Posterior cingulate gyrus (tissue), 11 donors: Measurements from ENCODE around the gene RALGPS1.
A peak's percentile ranks its signal among the peaks of the same experiment; 100 is the strongest.

Experiments used
- DNase-seq, 10 donors: peaks; one replicate each; pipeline versions ENCODE4 v3.0.0 to v3.0.0-alpha.2; 2020 to 2021; ENCODE audit warnings: mixed read lengths in 3 of 10
- intact Hi-C: fragments of 100-400 bp; cut with DNase I; formaldehyde crosslinking; loops from one replicate; pipeline ENCODE4 v1.15.1; 2023

RALGPS1 gene

DNA sequence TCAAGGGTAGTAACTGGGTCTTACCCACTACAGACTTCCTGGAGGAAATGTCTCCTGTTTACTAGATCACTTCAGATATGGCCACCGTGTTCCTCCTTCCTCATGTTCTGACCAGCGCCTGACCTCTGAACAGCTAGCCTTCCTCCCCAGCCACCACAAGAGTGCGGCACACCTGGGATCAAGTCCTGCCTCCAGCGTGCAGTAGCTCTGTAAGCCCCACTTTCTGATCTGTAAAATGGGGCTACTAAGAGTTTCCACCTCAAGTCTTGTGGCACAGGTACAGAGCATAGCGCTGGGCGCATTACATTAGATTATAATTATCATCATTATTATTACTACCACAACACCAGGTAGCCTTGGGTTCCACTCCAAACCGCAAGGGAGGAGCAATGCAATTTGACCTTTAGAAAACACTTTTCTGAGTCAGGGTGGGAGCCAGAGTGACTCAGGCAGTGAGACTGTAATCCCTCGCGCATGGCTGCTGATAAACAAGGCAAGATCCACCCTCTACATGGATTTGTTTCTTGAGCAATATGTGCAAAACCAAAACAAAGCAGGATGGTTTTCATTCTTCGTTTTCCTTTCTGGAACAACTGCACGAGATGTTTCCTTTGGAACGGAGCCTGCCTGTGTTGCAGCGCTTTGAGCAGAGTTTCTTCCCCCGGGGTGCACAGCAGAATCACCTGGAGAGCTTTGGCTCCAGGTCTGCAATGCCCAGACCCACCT is 272.8 kb downstream of the RALGPS1 start:
- DNase-seq = peak in 3 of 10 donors; percentile 3 to 62 (median 39)
- intact Hi-C loops = loop anchor here (10.0 kb wide), 1 partner anchor 63 kb away; the partner anchor contains the start of gene ANGPTL2

DNA sequence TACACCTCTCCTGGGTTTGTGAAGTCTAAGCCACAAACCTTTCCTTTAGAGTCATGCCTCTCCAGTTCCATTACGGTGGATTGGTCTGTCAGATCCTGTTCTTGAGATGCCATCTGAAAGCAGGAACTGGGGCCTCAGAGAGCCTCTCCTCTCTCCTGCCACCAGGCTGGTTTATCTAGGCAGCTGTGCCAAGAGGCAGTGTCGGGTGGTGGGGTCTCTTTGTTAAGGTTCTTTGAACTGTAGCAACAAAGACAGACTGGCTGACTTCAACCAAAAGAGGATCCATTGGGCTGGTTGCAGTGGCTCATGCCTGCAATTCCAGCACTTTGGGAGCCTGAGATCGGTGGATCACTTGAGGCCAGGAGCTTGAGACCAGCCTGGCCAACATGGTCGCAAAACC is 273.8 kb downstream of the RALGPS1 start:
- intact Hi-C loops = loop anchor here (10.0 kb wide), 1 partner anchor 64 kb away; the partner anchor contains the start of gene ANGPTL2
- peak in 2 of 10 donors; percentile 8 to 47 for DNase-seq

DNA sequence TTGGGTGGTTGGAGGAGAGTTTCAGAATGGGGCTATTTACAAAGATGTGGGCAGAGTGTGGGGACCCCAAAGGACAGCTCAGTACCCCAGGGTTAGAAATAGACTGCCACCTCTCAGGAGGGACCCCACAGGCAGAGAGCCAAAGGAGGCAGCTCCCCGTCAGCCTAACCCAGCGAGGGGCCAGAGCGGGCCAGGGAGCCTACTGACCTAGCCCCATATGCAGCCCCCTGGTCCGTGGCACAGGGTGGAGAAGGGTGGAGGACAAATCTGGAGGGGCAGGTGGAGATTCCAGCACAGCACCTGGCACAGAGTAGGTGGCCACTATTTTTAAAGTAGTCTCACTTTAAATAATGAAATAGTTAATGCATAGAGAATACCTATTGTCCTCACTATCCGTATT is 275.0 kb downstream of the RALGPS1 start:
- intact Hi-C loops = loop anchor here (10.0 kb wide), 1 partner anchor 65 kb away; the partner anchor contains the start of gene ANGPTL2

DNA sequence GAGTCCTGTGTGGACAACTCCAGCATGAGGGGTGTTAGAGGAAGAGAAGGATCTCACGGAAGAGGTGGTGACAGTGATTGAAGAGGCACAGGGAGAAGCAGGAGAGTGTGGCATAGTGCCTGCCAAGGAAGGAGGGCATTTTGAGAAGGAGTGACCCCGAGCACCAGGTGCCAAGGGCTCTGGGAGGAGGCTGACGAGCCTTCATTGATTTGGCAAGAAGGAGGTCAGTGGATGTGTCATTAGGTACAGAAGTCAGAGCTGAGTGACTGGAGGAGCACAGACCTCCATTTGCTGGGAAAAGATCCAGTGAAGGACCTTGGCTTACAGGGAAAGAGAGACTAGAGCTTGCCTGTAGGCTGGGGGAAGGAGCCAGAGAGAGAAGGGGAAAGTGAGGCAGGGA is 278.2 kb downstream of the RALGPS1 start:
- DNase-seq = peak in 1 of 10 donors; percentile 2
- intact Hi-C loops = no loop called here

More for the DNA sequence above, 275.0 kb downstream of the RALGPS1 start:
- DNase-seq = peak in 4 of 10 donors; percentile 8 to 67 (median 40)

DNA sequence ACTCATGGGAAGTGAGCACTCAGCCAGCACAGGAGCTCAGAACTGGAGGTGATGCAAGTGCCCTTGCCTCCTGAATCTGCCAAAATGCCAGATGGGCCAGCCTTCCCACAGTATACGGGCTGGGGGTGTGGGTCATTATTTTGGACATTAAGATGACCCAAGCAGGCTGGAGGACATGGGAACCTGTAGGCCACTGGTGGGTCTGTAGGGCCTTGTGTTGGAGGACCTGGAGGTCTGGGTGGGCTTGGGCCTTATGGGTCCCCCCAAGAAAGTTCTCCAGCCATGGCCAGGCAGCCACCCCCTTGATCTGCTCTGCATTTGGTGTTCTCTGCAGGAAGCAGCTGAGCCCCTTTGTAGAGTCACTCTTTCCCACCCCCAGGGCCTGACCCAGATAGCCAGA is 278.9 kb downstream of the RALGPS1 start:
- intact Hi-C loops = no loop called here
- peak in 4 of 10 donors; percentile 6 to 46 (median 30) for DNase-seq

DNA sequence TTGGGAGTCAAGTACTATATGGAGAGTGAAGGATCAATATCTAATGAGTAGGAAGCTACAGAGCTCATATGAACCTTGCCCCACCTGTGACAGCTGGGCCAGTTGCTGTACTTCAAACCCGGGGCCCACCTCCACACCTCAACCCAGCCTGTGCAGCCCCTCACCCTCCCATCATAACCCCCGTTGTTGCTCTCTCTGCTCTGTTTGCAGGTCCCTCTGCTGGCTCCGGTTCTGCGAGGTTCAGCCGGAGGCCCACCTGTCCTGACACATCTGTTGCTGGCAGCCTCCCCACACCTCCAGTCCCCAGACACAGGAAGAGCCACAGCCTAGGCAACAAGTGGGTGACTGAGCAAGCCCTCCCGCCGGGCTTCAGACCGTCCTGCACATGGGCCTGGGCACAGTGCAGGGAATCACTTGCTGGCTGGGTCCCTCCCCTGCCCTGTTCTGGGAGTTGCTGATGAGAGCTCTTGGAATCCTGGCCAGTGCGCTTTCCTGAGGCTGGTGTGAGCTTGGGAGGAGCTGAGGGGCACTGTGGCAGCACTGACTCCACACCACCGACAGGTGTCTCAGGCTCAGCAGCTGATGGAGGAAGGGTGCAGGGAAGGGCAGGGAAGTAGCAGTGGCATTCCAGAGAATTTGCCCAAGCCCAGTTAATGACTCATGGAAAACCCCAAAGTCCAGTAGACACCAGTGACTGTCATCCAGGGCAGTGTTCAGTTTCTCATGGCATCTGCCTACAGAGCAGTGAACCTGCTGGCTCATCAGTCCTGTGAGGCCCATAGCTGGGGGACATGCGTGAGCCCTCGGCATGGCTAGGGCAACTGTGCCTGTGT is 280.5 kb downstream of the RALGPS1 start:
- intact Hi-C loops = no loop called here
- peak in 4 of 10 donors; percentile 14 to 75 (median 55) for DNase-seq

DNA sequence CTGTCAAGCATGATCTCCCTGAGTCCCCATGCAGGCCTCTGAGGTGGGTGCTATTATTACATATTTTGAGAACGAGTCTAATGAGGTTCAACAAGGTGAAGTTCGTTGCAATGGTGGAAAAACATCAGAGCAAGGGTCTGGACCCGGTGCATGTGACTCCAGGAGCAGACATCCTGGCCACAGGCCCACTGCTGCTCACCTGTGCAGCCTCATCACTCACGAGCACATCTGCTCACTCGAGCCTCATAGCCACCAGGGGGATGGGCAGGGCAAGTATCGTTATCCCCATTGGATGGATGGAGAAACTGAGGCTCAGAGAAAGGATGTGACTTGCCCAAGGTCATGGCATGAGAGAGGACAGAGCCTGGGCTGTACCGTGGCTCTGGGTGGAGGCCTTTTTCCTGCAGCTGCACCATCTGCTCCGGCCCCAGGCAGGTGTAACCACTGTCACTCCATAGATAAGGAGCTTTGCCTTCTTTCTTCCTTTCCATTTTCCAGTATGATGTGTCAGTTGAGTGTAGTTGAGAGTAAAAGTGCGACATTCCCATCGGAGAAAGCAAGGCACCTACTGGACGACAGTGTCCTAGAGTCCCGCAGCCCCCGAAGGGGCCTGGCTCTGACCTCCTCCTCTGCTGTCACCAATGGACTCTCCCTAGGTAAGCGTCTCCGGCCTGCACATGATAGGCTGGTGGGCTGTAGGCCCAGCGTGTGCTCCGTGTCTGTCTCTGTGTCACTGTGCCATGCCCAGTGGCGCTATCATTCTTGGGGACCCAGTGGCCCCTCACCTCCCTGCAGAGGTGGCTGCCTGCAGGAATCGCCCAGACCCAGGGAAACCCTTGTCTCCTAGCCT is 281.6 kb downstream of the RALGPS1 start:
- DNase-seq = peak in 4 of 10 donors; percentile 12 to 61 (median 48)
- intact Hi-C loops = no loop called here

DNA sequence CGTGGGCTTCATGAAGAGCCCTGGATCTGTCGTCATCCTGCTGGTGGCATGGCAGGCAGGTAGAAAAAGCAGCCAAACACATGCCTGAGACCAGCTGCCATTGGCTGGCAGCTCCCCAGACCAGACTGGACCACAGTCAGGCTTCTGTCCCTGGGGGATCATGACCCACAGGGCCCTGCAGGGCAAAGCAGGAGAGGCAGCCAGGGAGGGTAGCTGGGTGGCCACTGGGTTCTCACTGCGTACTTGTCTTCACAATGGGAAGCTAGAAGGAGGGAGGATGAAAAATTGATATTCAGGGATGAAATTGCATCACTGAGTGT is 282.2 kb downstream of the RALGPS1 start:
- intact Hi-C loops = no loop called here
- DNase-seq = peak in 4 of 10 donors; percentile 24 to 57 (median 50)

DNA sequence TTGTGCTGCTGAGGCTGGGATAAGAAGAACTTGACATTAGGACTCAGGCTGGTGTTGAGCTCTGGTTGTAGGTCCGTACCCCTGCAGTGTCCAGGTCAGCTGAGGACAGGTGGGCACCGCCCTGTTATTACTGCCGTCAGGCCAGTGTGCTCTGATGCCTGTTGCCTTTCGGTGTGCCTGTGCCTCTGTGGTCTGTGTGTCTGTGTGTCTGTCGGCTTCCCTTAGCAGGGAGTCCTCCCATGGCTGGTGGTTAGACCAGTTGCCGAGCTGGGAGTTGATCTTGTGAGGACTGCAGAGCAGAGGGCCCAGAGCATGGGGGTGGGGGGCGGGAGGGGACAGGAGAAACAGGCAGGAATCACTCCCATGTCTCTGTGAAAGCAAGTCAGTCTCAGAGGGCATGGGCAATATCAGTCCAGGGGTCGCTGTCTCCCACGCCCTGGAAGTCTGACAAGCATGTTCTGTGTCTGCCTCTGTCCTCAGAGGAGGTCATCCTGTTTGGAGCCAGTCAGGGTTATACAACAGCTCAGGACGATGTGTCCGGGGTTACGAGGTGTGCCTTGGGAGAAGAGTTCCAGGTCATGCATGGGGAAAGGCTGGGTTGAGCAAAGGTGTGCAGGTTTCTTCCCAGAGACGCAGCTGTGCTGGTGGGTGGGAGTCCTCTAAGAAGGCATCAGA is 282.7 kb downstream of the RALGPS1 start:
- DNase-seq = peak in 3 of 10 donors; percentile 10 to 64 (median 55)
- intact Hi-C loops = no loop called here

DNA sequence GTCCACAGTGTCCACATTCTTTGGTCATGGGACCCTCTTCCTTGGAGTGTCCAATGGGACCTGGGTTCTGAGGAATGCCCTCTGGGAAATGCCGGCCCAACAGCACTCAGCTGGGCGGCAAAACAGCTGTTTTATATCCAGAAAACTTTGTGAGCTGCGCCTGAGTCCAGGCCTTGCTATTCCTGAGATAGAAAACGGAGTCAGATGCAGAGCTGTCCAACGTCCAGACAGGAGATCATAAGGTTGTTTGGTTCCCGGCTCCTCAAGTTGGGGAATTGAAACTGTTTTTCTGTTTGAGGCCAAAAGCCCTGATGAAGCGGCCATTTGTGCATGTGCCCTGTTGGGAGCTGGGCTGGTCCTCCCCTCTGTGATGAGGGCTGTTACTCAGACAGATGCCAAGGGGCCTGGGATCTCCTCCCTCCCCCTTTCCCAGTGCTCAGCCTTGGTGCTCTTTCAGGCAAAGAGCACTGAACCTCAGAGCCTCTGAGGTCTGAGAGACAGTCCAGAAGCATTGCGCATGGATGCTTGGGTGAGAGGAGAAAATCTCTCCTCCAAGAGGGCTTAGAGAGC is 283.4 kb downstream of the RALGPS1 start:
- peak in 4 of 10 donors; percentile 3 to 76 (median 32) for DNase-seq
- intact Hi-C loops = loop anchor here (2.0 kb wide), 1 partner anchor 231 kb away; no protein-coding TSS in a partner anchor

DNA sequence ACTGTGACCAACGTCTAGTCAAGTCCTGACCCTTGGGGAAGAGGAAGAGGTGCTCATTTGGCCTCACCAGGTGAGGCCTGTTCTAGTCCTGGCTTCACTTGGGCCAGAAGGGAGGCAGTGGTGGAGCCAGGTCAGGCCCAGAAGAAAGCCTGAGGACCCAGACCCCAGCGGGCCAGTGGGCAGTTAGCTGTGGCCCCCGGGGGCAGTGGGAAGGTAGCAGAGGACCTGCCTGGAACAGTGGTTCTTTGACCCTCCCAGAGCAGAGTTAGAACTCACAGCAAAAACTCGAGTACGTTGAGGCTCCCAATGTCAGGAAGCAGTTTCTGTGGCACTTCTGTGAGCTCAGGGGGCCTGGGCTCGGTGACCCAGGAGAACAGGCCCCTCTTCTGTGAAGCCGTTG is 284.0 kb downstream of the RALGPS1 start:
- peak in 3 of 10 donors; percentile 4 to 61 (median 48) for DNase-seq
- intact Hi-C loops = loop anchor here (2.0 kb wide), 1 partner anchor 232 kb away; no protein-coding TSS in a partner anchor

DNA sequence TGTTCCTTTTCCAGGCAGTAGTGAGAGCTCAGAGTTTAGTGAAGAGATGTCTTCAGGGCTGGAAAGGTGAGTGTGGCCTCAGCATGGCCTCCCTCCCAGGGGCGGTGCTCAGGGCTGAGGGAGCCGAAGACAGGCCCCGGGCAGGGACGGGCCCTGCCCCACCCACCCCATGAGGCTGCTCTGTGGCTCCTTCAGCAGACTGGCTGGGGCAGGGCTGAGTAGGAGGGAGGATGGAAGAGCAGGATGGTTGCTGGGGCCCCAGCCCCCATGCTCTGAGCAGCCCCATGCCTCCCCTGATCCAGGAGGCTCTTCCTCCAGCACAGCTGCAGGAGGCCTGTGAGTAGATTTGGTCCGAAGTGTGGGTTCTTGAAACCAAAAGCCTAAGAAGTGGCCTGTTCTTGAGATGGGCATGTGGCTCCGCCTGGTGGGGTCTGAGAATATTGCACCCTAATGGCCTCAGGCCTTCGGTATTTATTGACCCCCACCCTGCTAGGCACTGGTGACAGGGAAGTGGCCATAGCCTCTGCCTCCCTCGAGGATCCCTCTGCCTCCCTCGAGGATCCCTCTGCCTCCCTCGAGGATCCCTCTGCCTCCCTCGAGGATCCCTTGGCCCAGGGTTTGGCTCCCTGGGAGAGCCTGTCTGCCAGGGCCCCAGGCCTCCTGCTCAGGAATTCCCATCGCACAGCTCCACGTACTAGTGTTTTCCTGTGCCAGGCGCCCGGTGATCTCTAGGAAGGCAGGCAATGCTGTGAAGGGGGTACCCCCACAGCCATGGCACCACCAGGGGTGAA is 284.6 kb downstream of the RALGPS1 start:
- intact Hi-C loops = loop anchor here (1.0 to 2.0 kb wide), 2 partner anchors 232 to 259 kb away; no protein-coding TSS in a partner anchor
- peak; percentile 51 to 96 (median 80) for DNase-seq

DNA sequence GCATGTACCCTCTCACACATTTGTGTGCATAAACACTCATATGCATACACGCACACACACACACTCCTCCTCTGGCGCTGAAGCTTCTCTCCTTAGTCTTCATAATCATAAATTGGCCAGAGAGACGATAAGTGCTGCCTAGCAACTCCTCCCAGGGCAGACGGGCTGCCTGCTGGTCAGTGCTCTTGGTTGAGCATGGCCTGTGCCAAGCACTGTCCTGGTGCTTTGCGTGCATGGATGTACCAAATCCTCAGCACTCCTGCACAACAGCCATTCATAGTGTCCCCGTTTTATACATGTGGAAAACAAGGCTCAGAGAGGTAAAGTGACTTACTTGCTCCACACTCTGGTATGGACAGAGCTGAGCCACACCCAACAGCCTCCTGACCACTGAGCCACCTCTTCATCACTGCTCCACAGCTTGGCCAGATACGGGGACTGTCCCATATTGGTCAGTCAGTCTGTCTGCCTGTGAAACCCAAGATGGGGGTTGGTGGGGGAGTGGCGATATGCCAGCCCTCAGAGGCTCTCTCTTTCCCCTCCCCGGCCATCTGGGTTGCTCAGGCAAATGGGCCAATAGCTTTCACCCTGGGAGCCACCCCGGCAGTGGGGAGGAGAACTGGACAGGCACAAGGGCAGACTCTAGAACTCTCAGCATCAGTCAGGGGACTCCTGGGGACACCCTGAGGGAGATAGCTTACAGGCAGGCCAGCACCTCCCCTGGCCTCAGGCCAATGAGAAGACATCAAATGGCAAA is 285.7 kb downstream of the RALGPS1 start:
- peak in 3 of 10 donors; percentile 23 to 83 (median 55) for DNase-seq
- intact Hi-C loops = no loop called here

DNA sequence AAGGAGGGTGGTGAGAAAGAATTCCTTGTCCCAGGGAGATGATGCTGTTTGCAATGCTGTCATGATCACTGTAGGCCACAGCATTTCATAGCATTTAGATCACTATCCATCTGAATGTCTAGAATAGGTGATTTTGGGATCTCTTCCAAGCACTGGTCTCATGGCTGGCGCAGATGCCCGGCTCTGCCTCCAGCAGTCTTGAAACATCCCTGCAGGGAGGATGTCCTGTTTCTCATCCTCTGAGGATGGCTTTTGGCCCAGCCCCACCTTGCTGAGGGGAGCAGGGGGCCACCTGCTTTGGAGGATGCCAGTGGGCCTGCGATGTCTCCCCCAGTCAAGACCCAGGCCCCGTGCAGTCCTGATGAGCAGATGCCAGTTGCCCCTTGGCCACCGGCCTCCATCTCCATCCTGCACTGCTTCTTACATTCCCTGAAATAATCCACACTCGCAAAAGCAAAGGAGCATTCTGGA is 286.5 kb downstream of the RALGPS1 start:
- DNase-seq = peak in 3 of 10 donors; percentile 27 to 82 (median 82)
- intact Hi-C loops = no loop called here

DNA sequence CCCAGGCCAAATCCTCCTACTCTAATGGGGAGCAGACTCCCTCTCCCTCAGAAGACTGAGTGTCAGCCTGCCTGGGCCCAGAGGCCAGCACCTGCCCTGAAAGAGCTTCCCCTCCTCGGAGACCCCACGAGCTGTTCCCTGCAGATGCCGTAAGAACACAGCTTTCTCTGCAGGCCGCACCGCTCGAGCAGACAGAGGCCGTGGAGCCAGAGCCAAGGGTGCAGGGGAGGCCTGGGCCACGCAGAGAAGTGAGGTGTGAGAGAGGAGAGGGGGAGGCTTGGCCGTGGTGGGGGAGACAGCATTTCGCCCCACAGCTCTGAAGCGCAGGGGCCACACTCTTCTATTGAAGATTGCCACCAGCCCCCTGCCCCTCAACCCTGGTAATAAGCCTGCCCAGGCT is 287.1 kb downstream of the RALGPS1 start:
- DNase-seq = peak in 3 of 10 donors; percentile 9 to 63 (median 46)
- intact Hi-C loops = no loop called here

DNA sequence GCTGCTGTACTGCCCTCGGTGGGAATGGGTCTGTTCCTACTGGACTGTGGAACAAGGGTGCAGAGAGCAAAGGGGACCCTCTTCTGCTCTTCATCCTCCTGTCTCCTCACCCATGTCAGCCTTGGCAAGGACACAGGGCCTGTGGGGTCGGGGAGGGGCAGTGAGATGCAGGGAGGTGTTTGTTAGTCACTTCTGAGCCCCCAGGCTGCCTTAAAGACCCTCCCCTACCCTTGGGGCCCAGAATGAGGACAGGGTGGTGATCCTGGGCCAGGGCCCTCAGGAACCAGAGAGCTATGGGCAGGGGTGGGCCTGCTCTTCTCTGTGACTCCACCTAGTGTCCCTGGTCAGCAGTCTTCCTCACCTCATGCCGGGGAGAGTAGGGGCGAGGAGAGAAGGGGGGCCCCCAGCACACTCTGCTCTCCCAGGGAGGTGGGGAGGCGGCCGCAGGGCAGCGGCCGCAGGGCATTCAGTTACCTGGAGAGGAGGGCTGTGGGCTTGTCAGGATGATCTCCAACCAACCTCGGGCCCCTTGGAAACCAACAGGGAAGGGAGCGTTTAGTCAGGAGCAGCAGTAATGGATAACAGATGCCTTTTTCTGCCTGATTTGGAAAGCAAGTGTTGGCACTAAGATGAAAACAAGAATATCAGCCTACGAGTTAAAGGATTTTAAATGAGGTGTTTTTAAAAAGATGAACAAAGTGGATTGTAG is 288.0 kb downstream of the RALGPS1 start:
- peak in 2 of 10 donors; percentile 7 to 73 for DNase-seq
- intact Hi-C loops = no loop called here
